Thoracic aorta (tissue), 2 donors: Measurements from ENCODE around the gene DMD. TPM values are rescaled to one million over a fixed set of nuclear protein-coding genes. Genes with fewer than 3 reads are reported as not detected.
A peak's percentile ranks its signal among the peaks of the same experiment; 100 is the strongest.
"Not testable (repeated sequence)": the region's sequence is repeated elsewhere in the genome, so short reads cannot be mapped to it uniquely, and the experiment has no call there.

Experiments used
- ATAC-seq: fragments of 150-250 bp; one replicate; pipeline ENCODE4 v1.8.0; 2017; ENCODE audit warnings: low read depth; ENCODE audit not compliant: insufficient number of reproducible peaks, low FRiP score
- DNase-seq: peaks from one replicate; pipeline ENCODE4 v3.0.0-alpha.2; 2020; ENCODE audit warnings: low spot score
- H3K27ac ChIP-seq, 2 donors: fragments of 200-600 bp; sonication (generic); 1 replicate in 1 of 2; 2 replicates in 1 of 2; pipeline ENCODE4 v1.5.1; 2016; ENCODE audit warnings: mild to moderate bottlenecking in 2 of 2, moderate library complexity in 2 of 2
- H3K27me3 ChIP-seq: fragments of 200-600 bp; sonication (generic); replicated peaks from 2 replicates; pipeline ENCODE4 v1.6.0; 2016; ENCODE audit warnings: mild to moderate bottlenecking; ENCODE audit not compliant: insufficient read depth
- H3K36me3 ChIP-seq: fragments of 200-600 bp; sonication (generic); one replicate; pipeline ENCODE4 v1.5.1; 2016
- H3K4me1 ChIP-seq, 2 donors: fragments of 200-600 bp; sonication (generic); 1 replicate in 1 of 2; 2 replicates in 1 of 2; pipeline versions ENCODE4 v1.5.1 to v1.6.0; 2016; ENCODE audit warnings: low read depth in 2 of 2, mild to moderate bottlenecking in 1 of 2; ENCODE audit not compliant: control insufficient read depth in 1 of 2
- H3K4me3 ChIP-seq: fragments of 200-600 bp; sonication (generic); 2 replicates; pipeline ENCODE4 v1.5.1; 2016; ENCODE audit warnings: mild to moderate bottlenecking
- H3K9me3 ChIP-seq: fragments of 200-600 bp; sonication (generic); 2 replicates; pipeline ENCODE4 v1.5.1; 2016
- CTCF ChIP-seq: fragments of 200-600 bp; sonication (generic); IDR thresholded peaks from one replicate; pipeline ENCODE4 v1.5.1; 2019; ENCODE audit warnings: antibody characterized with exemption
- total RNA-seq, 2 donors: library from RNA; depleted of rRNA; stranded (reverse); fragments of >200 nt; gene quantifications; one replicate each; pipeline versions ENCODE4 v1.1.0 to v1.2.3, GENCODE V29; 2016

DMD gene
- total RNA-seq, 2 donors from 2014 or later: 224 to 233 TPM

DNA sequence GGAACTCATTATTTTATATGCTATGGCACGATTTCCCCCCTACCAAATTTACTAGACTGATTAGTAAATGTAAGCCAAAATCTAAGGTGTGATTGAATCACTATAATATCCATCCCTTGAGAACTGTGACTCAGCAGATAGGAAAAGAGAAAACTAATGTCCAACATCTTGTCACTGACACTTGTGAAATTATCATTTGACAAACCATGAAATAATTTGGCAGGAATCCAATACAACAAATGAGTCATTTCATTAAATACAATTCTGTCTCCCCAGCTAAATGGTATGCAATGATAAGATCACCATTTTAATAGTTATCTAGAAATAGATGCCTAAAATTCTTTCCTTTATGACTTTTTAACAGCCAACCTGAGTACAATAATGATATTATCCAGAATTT is 462.3 kb downstream of the DMD start:
- Histone ChIP-seq H3K4me1 (peaks cover 7 to 20% of the 10 kb centered on the region in 2 donors), H3K9me3 (no peaks in the 10 kb centered on the region), H3K27me3 (no peaks in the 10 kb centered on the region), H3K36me3 (no peaks in the 10 kb centered on the region), H3K27ac (no peak overlapping the region), H3K4me3 (no peak overlapping the region)
- ATAC-seq (no peak), DNase-seq (no peak)
- TF ChIP-seq CTCF: no peak

- Histone ChIP-seq H3K36me3 (no peaks in the 10 kb centered on the region), H3K27me3 (no peaks in the 10 kb centered on the region), H3K9me3 (no peaks in the 10 kb centered on the region), H3K4me3 (no peak overlapping the region), H3K4me1 (peaks cover 7 to 22% of the 10 kb centered on the region in 2 donors), H3K27ac (peak overlapping the region in 1 of 2 donors; percentile 52)
- DNase-seq (no peak), ATAC-seq (no peak)
- no peak for TF ChIP-seq CTCF
Measured at GRCh38 chrX:32745323-32745722, 466.0 kb downstream of the DMD start.

DNA sequence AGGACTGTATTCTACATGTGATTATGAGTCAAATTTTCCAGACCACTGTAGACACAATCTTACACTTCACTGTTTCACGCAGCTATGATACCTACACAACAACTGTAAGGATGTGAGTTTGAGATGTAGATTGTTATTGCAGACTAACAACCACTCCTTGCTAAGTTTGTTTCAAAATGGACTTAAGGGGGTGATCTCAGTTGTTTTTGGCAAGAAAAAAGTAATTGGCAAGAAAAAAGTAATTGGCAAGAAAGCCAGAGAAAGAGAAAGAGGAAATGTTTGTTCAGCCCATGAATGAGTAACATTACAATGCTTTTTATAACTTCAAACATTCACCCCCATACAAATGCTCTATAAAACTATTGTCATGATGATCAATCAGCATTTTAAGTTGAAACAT is 466.4 kb downstream of the DMD start:
- no peak for TF ChIP-seq CTCF
- Histone ChIP-seq H3K9me3 (no peaks in the 10 kb centered on the region), H3K4me3 (no peak overlapping the region), H3K36me3 (no peaks in the 10 kb centered on the region), H3K27me3 (no peaks in the 10 kb centered on the region), H3K4me1 (peaks cover 7 to 22% of the 10 kb centered on the region in 2 donors), H3K27ac (peak overlapping the region in 1 of 2 donors; percentile 52)
- no peak for ATAC-seq
- no peak for DNase-seq

DNA sequence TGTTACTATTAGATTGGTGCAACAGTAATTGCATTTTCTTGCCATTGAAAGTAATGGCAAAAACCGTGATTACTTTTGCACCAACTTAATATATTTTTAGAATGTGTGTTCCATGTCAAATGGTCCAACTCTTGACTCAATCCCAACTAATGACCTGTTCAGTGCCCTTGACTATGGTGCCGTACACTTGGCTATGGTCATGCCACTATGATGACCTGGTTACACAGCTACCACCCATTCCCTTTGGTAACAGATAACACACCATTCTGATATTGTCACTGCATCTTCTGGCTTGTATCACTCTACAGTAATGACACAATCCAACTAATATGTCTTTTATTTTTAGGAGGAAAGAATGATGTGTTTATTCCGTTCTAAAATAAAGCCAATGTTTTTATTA is 469.4 kb downstream of the DMD start:
- Histone ChIP-seq H3K27ac (no peak overlapping the region), H3K36me3 (no peaks in the 10 kb centered on the region), H3K4me3 (no peak overlapping the region), H3K4me1 (peaks cover 7 to 22% of the 10 kb centered on the region in 2 donors), H3K9me3 (no peaks in the 10 kb centered on the region), H3K27me3 (no peaks in the 10 kb centered on the region)
- DNase-seq: no peak
- no peak for TF ChIP-seq CTCF
- ATAC-seq: no peak

- TF ChIP-seq CTCF: no peak
- no peak for ATAC-seq
- no peak overlapping the region for H3K27ac ChIP-seq
Measured at GRCh38 chrX:32708542-32708941, 502.8 kb downstream of the DMD start.

GRCh38 chrX:32705385-32705784 is 506.0 kb downstream of the DMD start:
- not testable (repeated sequence) for ATAC-seq, DNase-seq, H3K36me3 ChIP-seq

More at GRCh38 chrX:32708542-32708941, 502.8 kb downstream of the DMD start:
- Histone ChIP-seq H3K36me3 (no peaks in the 10 kb centered on the region), H3K4me3 (no peak overlapping the region), H3K4me1 (no peaks in the 10 kb centered on the region), H3K9me3 (no peaks in the 10 kb centered on the region), H3K27me3 (no peaks in the 10 kb centered on the region)
- DNase-seq: no peak

More at GRCh38 chrX:32705385-32705784, 506.0 kb downstream of the DMD start:
- not testable (repeated sequence) for H3K4me1 ChIP-seq, H3K27me3 ChIP-seq, H3K9me3 ChIP-seq, H3K27ac ChIP-seq, H3K4me3 ChIP-seq
